HG02642 (cell line): Measurements from ENCODE around the gene STRN3.
"Not testable (repeated sequence)": the region's sequence is repeated elsewhere in the genome, so short reads cannot be mapped to it uniquely, and the experiment has no call there.

Experiments used
- ATAC-seq: cut with Tn5 transposase; IDR thresholded peaks from one replicate; pipeline ENCODE4 v1.9.1; 2021; ENCODE audit warnings: mild to moderate bottlenecking; ENCODE audit not compliant: unreplicated experiment, poor library complexity

STRN3 gene

DNA sequence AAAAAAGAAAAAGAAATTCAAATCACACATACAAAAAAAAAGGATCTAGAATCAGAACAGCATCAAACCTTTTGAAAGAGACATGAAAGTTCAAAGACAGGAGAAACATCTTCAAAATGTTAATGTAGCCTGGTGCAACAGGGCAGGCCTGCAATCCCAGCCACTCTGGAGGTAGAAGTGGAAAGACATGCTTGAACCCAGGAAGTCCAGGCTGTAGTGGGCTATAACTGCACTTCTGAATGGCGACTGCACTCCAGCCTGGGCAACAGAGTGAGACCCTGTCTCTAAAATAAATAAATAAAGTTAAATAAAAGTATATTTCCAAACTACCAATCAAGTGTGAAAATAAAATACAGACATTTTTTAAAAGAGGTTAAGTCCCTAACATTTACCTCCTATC lies 19.5 kb downstream of the STRN3 start:
- no peak for ATAC-seq

- ATAC-seq: not testable (repeated sequence)
Measured at GRCh38 chr14:31004007-31004406, 22.2 kb downstream of the STRN3 start.

- no peak for ATAC-seq
Measured at GRCh38 chr14:31003284-31003683, 22.9 kb downstream of the STRN3 start.

DNA sequence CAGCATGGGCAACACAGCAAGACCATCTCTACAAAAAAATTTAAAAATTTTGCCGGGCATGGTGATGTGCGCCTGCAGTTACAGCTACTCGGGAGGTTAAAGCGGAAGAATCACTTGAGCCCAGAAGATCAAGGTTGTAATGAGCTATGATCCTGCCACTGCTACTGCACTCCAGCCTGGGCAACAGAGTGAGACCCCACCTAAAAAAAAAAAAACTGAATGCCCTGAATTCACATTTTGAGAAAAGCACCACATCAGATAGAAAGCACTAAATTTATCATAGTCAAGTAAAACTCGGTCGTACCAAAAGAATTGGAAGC lies 24.9 kb downstream of the STRN3 start:
- no peak for ATAC-seq

GRCh38 chr14:31000629-31001338 lies 25.4 kb downstream of the STRN3 start:
- no peak for ATAC-seq

DNA sequence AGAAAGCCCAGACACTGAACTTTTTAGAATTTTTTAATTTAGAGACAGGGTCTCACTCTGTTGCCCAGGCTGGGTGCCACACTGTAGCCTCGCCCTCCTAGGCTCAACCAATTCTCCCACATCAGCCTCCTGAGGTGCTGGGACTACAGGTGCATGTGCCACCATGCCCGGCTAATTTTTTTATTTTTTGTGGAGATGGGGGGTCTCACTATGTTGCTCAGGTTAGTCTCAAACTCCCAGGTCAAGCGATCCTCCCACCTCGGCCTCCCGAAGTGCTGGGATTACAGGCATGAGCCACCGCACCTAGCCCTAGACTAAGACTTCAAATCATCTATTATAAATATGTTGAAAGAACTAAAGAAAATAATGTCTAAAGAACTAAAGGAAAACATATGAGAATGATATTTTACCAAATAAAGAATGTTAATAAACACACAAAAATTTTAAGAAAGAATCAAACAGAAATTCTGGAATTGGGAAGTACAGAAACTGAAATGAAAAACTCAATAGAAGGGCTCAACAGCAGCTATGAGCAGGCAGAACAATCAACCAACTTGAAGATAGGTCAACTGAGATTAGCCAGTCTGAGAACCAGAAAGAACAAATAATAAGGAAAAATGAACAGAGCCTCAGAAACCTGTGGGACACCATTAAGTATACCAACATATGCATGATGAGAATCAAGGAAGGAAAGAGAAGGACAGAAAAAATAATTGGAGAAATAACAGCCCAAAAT lies 27.0 kb downstream of the STRN3 start:
- no peak for ATAC-seq

DNA sequence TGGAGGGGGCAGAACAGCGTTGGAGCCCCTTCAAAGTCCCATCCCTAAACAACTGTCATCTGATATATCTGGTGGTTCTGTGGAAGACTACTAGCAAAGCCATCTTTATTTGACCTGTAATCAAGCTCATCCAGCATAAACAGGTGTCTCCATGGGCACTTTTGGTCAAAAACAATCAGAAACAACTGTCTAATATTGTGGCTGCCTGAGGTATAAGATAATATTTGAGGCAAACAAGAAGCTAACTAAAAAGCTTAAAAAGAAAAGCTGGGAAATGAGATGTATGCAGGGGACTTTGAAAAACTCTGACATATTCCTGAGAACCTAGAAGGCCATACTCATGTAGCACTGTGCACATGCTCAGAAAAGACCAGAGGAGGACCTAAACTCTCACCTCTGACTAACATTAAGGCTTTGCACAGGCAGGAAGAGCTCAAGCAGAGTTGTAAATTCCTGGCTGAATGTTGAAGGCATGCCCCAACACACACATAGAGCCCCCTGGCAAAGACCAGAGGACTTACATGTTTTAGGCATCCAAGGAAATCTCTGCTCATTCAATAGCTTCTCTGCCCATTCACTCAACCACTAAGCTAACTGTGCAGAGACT lies 28.0 kb downstream of the STRN3 start:
- ATAC-seq: no peak

- no peak for ATAC-seq
Measured at GRCh38 chr14:30996892-30997659, 29.1 kb downstream of the STRN3 start.

DNA sequence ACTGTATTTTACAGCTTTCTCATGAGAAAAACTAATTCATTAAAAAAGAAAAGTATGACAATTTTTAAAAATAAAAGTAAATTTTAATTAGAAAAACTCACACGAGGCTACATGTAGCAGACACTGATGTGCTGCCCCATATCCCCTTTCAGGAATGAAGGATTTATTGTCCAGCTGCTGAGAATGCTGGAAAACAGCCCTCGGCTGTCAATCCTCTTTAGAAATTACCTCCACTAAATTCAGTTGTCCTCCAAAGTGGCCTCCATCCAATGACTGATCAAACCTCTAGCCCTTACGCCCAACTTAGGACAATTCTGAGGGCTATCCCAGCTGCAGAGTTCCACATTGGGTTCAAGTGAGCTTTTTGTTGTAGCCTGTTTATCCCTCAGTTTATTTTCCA lies 30.5 kb downstream of the STRN3 start:
- ATAC-seq: no peak

DNA sequence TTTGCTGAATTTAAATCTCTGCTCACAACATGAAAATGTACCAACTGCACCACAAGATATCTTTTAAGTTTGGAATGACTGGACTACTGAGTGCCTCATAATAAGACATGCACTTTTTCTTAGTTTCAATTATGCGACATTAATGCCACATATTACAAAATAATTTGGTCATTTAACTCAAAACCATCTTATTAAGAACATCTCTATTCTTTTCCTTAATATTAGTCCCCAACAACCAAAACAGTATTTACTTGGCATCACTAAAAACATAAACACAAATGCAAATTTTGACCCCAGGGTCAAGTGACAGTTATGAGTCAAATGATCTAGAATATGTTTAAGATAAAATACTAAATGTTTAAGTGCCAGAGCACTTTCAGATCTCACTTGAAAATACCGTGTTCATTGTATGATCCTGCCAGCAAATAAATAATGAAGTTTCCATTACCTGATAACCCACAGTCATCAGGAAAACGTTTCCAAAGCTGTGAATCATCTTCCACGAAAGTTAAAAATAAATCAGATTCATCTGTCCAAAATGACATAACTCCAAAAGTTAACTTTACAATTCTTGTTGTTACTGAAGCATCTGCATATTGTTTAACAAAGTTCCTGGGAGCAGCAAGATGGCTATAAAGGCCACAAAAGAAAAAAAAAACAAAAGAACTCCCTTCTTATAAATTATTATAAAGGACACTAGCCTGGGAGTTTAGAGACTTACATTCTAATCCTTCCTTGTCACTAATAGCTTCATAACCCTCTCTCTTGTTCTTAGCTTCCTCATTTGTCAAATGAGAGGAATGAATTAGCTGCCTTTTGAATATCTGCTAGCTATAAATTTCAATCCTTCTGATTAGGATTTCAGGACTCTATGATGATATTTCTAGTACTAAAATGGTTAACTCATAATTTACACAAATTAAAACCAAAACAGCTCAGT lies 31.2 kb downstream of the STRN3 start:
- ATAC-seq: peak; percentile 68

DNA sequence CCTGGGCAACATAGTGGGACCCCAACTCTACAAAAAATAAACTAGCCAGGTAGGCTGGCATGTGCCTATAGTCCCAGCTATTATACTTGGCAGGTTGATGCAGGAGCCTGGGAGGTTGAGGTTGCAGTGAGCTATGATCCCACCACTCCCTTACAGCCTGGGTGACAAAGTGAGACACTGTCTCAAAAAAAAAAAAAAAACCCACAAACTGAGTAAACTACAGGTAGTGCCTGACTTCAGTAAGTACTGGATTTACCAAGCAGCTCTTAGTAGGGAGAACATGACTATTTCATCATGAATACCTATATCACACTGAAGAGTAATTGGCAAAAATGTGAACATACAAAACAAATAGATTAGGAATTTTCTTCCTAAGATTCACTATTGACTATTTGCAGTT lies 33.1 kb downstream of the STRN3 start:
- ATAC-seq: no peak

DNA sequence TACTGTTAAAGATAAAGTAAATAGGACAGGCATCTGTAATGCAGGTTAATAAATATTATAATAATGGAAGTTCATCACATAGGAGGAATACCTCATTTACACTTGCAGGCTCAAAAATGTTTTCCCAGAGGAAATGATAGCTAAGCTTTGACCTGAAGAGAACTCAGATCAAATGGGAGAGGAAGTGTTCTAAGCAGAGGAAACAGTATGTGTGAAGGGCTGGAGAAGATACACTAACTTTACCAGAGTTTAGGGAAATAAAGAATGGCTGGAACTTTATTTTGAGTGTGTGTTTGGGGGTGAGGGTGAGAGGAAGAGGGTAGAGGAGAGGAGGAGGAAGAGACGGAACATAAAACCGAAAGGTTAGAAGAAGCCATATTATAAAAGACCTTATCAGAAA lies 34.8 kb downstream of the STRN3 start:
- ATAC-seq: no peak

DNA sequence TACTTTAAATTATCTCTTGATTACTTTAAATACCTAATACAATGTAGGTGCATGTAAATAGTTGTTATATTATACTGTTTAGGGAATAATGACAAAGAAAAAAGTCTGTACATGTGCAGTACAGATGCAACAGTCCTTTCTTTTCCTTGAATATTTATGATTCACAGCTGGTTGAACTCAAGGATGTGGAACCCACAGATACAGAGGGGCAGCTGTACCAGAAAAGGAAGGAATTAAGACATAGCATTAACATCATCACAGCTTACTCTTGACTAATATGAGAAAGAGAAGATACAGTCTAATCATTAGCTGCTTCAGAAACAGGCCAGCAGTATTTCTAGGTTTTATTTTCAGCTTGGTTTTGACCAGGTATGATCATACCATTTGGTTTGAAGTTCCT lies 35.4 kb downstream of the STRN3 start:
- no peak for ATAC-seq

- ATAC-seq: no peak
Measured at GRCh38 chr14:30988509-30988908, 37.7 kb downstream of the STRN3 start.

GRCh38 chr14:30985796-30986195 lies 40.4 kb downstream of the STRN3 start:
- ATAC-seq: no peak

DNA sequence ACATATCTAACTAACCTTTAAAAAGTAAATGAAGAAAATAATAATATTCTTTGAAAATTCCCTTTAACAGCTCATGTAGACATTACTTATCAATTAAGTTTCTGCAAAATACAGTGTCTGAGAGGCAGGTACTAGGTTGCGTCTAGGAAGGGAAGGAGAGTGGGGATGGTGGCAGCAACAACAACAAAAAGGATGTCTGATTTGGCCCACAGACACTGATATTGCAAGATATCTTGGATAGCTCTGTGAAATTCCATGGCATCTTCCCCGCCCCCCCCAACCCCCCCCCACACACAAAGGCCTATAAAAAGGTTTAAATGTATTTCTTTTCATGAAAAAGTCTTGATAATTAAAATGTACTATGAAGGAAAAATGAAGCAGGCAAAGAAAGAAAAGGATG lies 42.3 kb downstream of the STRN3 start:
- no peak for ATAC-seq

DNA sequence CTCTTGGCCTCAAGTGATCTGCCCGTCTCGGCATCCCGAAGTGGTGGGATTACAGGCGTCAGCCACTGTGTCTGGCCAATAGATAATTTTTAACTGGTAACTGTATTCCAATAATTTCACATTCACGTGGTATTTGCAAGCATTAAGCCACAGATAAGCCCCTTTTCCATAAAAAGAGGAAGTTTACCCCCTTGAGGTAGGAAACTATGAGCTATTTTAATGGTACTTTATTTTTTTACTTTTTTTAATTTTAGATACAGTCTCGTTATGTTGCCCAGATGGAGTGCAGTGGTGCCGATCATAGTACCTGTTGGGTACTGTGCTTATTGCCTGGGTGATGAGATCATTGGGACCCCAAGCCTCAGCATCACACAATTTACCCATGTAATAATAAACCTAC lies 43.6 kb downstream of the STRN3 start:
- ATAC-seq: no peak

DNA sequence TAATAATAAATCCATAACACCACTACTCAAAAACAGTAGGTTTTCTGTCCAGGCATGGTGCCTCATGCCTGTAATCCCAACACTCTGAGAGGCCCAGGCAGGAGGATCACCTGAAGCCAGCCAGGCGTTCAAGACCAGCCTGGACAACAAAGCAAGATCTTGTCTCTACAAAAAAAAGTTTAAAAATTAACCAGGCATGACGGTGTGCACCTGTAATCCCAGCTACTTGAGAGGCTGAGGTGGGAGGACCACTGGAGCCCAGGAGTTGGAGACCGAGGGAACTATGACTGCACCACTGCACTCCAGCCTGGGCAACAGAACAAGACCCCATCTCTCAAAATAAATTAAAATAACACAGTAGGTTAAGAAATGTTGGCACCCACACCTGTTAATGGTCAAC lies 45.2 kb downstream of the STRN3 start:
- ATAC-seq: no peak

DNA sequence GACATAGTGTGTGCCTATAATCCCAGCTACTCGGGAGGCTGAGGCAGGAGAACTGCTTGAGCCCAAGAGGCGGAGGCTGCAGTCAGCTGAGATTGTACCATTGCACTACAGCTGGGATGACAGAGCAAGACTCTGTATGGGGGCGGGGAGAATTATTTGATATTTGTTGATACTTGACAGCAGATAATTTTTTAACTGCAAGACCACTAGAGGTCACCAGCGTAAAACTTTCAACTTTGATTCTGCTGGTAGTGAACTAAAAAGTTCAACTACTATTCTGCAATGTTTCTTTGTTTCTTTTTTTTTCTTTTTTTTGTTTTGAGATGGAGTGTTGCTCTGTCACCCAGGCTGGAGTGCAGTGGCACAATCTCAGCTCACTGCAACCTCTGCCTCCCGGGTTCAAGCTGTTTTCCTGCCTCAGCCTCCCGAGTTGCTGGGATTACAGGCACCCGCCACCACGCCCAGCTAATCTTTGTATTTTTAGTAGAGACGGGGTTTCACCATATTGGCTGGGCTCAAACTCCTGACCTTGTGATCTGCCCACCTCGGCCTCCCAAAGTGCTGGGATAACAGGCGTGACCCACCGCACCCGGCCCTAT lies 46.0 kb downstream of the STRN3 start:
- ATAC-seq: not testable (repeated sequence)

- no peak for ATAC-seq
Measured at GRCh38 chr14:30977752-30978151, 48.4 kb downstream of the STRN3 start.
